MM.1S (cell line): Measurements from ENCODE around the gene TPSAB1.

Experiments used
- CTCF ChIP-seq: fragments of 300-600 bp; sonication (generic); IDR thresholded peaks from 2 replicates; pipeline ENCODE4 v1.5.1; 2016; ENCODE audit warnings: antibody characterized with exemption, low read length, mixed read lengths
- EZH2 ChIP-seq: fragments of 300-600 bp; sonication (generic); optimal IDR thresholded peaks from 2 replicates; pipeline ENCODE3; 2017; ENCODE audit warnings: low read depth, mild to moderate bottlenecking, antibody characterized with exemption, low read length, mixed read lengths

- TF ChIP-seq EZH2 = no peak
- TF ChIP-seq CTCF = no peak
Observed at GRCh38 chr16:1262846-1263221, 22.3 kb downstream of the TPSAB1 start.
